Peyer's patch (tissue), 4 donors: Measurements from ENCODE around the gene ZBTB7C.

Source experiments
- POLR2A ChIP-seq, 2 donors: fragments of 450-650 bp; IDR thresholded peaks; one replicate each; pipeline ENCODE4 v1.5.1; 2017; ENCODE audit warnings: antibody characterized with exemption in 2 of 2, mild to moderate bottlenecking in 2 of 2, moderate library complexity in 2 of 2
- TF ChIP-seq, protein P1 (sequence below), 6 experiments: fragments of 450-650 bp in 4 of 6; fragments of 200-600 bp in 2 of 6; sonication (generic) in 1 of 6; IDR thresholded peaks; one replicate each; pipeline ENCODE4 v1.5.1; 2017 to 2019; ENCODE audit warnings: antibody characterized with exemption in 6 of 6, mild to moderate bottlenecking in 3 of 6, moderate library complexity in 1 of 6

DNA sequence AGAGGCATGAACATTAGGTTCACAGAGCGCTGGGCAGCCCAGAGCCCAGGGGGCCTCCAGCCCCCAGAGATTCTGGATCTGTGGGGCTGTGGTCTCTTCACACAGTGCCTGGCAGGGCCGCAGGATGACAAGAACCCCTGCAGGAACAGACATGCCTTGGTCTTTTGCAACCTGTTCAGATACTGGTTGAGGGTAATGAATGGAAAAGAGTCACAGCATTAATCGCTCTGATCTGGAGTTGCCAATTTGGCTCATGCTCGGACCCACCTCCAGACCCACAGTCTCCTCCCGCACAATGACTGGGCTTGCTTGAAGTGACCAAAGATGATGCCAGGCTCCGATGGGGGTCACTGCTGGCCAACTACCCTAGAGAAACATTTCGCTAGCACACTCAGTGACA is 249.4 kb downstream of the ZBTB7C start:
- TF ChIP-seq, protein P1, sequence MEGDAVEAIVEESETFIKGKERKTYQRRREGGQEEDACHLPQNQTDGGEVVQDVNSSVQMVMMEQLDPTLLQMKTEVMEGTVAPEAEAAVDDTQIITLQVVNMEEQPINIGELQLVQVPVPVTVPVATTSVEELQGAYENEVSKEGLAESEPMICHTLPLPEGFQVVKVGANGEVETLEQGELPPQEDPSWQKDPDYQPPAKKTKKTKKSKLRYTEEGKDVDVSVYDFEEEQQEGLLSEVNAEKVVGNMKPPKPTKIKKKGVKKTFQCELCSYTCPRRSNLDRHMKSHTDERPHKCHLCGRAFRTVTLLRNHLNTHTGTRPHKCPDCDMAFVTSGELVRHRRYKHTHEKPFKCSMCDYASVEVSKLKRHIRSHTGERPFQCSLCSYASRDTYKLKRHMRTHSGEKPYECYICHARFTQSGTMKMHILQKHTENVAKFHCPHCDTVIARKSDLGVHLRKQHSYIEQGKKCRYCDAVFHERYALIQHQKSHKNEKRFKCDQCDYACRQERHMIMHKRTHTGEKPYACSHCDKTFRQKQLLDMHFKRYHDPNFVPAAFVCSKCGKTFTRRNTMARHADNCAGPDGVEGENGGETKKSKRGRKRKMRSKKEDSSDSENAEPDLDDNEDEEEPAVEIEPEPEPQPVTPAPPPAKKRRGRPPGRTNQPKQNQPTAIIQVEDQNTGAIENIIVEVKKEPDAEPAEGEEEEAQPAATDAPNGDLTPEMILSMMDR (IDR thresholded peaks at IDR 0.05), result no peak
- no peak for TF ChIP-seq POLR2A (IDR thresholded peaks at IDR 0.05)
